GM18861 (cell line): ENCODE measurements around the gene PDIA2.

Experiments
- ATAC-seq: cut with Tn5 transposase; IDR thresholded peaks from one replicate; pipeline ENCODE4 v1.9.1; 2021; ENCODE audit not compliant: unreplicated experiment

PDIA2 gene

DNA sequence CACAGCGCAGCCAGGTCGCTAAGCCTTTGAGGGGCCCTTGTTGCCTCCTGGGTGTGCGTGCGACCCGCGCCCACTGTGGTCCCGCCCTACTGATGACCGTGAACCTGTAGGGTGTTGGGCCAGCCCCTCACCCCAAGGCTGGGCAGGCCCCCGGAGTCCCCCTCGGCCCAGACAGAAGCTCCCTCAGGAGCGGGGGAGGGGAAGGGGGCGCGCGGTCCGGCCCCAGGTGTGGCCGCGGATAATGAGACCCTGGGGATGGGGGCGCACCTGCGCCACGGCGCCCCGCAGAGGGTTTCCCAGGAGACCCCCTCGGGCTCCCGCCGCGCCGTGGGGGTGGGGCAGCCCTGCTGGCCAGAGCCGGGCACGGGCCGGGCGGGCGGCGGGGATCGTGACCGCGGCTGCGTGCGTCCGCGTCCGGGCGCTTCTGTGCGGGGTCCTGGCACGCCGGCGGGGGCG, 2.9 kb upstream of the PDIA2 start:
- no peak for ATAC-seq

GRCh38 chr16:280552-280951, 2.4 kb upstream of the PDIA2 start, which contains the start of gene ARHGDIG:
Gene ARHGDIG, plus strand, starts transcription at chr16:280591. Its CDS starts 90 bp downstream, at chr16:280681.
- no peak for ATAC-seq

DNA sequence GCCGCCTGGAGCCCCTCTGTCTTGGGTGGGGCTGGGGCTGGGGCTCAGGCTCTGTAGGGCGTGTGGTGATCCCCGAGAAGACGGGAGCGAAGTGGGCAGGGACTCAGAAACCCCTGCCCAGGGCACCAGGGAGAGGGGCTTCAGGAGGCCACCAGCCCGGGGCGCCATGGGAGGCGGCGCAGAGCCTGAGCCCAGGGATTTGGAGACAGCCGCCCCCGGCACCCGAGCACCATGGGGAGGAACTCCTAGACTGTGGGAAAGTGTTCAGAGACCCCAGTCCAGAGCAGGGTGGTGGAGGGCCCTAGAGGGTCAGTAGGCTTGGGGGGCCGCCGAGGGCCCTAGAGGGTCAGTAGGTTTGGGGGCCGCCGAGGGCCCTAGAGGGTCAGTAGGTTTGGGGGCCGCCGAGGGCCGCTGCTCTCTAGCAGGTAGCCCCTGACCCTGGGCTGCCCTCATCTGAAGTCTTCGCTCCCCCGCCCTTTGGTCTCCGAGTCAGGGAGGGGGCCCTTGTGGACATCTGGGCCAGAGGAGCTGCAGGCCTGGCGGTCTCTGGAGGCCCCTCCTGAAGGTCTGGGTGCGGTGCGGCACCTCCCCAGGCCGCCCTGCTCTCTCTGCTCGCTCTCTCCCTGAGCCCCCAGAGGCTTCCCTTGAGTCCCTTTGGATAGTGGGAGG, 1.8 kb upstream of the PDIA2 start:
- no peak for ATAC-seq

- ATAC-seq, result no peak
Measured at GRCh38 chr16:281660-282255, 1.2 kb upstream of the PDIA2 start.

DNA sequence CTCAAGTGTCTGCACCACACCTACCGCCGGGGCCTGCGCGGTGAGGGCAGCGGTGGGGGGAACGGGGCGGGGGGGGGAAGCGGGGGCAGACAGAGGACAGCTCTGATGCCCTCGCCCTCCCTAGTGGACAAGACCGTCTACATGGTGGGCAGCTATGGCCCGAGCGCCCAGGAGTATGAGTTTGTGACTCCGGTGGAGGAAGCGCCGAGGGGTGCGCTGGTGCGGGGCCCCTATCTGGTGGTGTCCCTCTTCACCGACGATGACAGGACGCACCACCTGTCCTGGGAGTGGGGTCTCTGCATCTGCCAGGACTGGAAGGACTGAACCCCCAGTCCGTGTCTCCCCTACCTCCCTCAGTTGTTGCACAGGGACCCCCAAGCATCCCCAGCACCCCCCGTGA, 473 bp upstream of the PDIA2 start:
- ATAC-seq, result no peak

GRCh38 chr16:284204-285120, 1.5 kb downstream of the PDIA2 start:
- ATAC-seq, result no peak

GRCh38 chr16:285146-286055, 2.4 kb downstream of the PDIA2 start:
- ATAC-seq, result no peak

- no peak for ATAC-seq
Measured at GRCh38 chr16:286491-287297, 3.7 kb downstream of the PDIA2 start.

- no peak for ATAC-seq
Measured at GRCh38 chr16:287298-287811, 4.4 kb downstream of the PDIA2 start.

GRCh38 chr16:287981-288920, 5.3 kb downstream of the PDIA2 start:
- no peak for ATAC-seq

GRCh38 chr16:289395-289997, 6.5 kb downstream of the PDIA2 start:
- ATAC-seq, result no peak

DNA sequence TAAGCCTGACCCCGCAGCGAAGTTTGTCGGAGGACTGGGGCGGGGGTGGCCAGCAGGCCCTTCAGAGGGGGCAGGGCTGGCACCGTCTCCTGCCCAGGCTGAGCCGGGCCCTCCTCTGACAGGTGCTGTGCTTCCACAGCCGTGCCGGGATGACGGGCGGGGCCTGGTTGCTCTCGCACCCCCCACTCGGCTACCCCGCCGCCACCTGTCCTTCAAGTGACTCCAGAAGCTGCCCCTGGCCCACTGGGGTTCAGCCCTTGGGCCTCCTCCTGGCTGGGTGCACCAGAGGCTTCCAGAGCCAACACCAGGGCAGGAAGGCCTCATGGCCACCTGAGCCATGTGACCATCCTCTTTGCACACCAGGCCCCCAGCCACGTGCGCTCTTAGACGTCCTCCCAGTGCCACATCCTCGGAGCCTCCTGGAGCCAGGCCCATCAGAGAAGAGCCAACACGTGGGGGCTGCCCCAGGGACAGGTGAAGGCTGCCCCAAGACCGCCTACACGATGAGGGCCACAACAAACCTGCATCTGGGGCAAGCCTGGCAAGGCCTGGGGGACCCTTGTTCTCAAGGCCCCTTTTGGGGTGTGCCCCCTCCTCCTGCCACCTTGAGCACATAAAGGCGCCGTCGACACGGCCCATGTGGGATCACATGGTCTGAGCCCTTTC, 7.2 kb downstream of the PDIA2 start:
- no peak for ATAC-seq

DNA sequence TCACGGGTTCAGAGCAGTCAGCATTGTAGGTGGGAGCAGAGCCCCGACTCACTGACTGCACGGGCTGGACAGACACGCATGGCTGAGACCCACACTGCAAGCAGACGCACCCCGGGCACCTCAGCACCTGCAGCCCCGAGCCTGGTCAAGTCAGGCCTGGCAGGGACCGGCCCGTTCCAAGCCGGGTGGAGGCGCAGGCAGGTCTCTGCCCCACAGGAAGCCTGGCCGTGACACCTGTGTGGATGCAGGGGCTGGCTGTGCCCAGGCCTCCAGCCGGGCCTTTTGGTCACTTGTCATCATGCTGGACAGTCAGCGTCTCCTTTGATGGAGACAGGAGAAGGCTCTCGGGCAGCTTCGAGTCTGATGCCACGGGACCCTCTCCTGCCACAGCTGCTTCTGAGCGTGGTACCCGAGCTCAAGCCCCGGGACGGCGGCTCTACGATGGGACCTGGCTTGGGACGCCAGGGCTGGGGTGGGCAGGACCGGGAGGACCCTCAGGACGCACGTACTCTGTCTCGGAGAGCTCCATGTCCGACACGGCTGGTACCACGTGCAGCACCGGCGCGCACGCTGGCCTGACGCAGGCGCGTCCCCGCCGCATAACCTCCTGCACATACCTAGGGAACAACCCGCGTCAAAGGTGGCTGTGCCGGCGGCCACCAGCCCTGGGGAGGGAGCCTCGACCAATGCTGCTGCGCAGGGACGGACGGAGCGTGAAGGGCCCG, 7.9 kb downstream of the PDIA2 start:
- no peak for ATAC-seq

- ATAC-seq, result no peak
Measured at GRCh38 chr16:291539-291938, 8.6 kb downstream of the PDIA2 start.

DNA sequence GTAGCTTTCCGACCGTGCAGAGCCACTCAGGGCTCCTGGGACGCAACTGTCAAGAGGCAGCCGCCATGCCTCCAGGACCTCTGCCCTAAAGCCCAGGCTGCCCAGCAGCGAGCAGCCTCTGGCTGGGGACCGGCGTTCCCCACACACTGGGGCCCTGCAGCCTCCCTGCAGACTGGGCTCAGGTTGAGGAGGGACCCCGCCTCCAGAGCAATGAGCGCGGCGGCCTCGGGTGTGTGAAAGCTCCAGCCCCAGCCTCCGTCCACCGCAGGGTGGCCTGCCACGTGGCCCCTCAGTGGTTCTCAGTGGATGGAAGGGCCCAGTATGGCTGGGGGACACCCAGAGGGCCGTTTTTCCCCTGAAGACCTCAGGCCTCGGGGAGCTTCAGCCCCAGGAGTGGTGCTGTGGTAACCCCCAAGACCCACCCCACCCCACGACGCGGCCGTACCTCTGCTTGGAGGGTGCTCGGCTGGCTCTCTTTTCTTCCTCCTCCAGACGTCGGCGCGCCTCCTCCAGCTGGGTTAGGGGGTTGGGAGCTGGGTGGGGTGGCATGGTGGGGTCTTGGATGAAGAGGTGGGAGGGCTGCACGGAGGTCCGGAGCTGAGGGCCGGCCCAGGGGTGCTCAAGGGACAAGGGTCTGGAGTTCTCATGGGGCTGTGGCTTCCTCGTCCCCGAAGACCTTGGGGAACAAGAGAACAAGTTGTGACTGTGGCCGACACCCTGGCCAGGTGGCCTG, 10.2 kb downstream of the PDIA2 start:
- no peak for ATAC-seq

GRCh38 chr16:296276-296675, 13.3 kb downstream of the PDIA2 start:
- no peak for ATAC-seq
